ENCODE results near the gene MS4A6E. TPM values are rescaled to one million over a fixed set of nuclear protein-coding genes. Genes with fewer than 3 reads are reported as not detected.

MS4A6E gene
- total RNA-seq, 1 experiment from 2014 or later: not detected

DNA sequence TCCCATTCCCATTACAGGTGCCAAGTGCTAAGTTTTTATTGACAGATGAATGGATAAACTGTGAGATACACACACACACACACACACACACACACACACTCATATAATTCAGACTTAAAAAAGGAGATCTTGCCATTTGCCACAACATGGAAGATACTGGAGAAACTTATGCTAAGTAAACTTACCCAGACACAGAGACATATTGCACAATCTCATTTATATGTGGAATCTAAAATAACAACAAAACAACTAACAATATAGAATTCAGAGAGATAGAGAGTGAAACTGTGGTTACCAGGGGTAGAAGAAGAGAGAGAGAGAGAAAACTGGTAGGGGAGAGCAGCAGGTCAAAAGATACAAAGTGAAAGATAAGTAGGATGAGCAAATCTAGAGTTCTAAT, 1.4 kb downstream of the MS4A6E start:
- no peak for TF ChIP-seq CTCF (IDR thresholded peaks at IDR 0.05; ENCODE audit: unreplicated experiment)
- intact Hi-C loops (cut with micrococcal nuclease; ENCODE audit: unreplicated experiment): no loop called here
- no peaks in the 10 kb centered on the region for H3K36me3 Mint-ChIP-seq (ENCODE audit: insufficient read depth, unreplicated experiment)
- H3K4me3 Mint-ChIP-seq (ENCODE audit: low read depth, unreplicated experiment): no peak overlapping the region
- no TSS peak for BruUV-seq (replicated peaks)
- H3K27me3 Mint-ChIP-seq (ENCODE audit: unreplicated experiment): no peaks in the 10 kb centered on the region
- DNase-seq: no peak
- H3K9me3 Mint-ChIP-seq (ENCODE audit: low read depth, unreplicated experiment): no peaks in the 10 kb centered on the region
- no peak overlapping the region for H3K27ac Mint-ChIP-seq (ENCODE audit: unreplicated experiment)
- CTCF ChIA-PET: no interaction called here
- no peaks in the 10 kb centered on the region for H3K4me1 Mint-ChIP-seq (ENCODE audit: low read depth, unreplicated experiment)

DNA sequence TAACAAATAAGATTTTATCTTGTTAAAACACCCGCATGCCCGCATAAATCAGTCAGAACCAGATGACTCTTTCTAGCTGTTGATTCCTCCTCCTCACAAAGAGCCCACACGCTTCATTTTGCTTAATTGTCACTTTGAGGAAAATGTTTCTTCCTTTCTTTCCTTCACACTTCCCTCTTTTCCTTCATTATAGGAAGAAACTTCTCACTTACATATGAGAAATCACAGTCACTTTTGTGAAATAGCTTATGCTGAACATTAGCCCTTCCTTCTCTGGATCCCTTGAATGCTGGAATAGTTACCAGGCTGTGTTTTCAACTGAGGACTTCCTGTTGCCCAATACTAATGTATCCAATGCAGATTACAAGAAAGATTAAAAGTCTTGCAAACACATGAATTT, 5.8 kb downstream of the MS4A6E start:
- no peak for DNase-seq
- Mint-ChIP-seq H3K9me3 (ENCODE audit: low read depth, unreplicated experiment) (no peaks in the 10 kb centered on the region), H3K4me1 (ENCODE audit: low read depth, unreplicated experiment) (no peaks in the 10 kb centered on the region), H3K4me3 (ENCODE audit: low read depth, unreplicated experiment) (no peak overlapping the region), H3K27ac (ENCODE audit: unreplicated experiment) (no peak overlapping the region), H3K27me3 (ENCODE audit: unreplicated experiment) (no peaks in the 10 kb centered on the region), H3K36me3 (ENCODE audit: insufficient read depth, unreplicated experiment) (no peaks in the 10 kb centered on the region)
- intact Hi-C loops (cut with micrococcal nuclease; ENCODE audit: unreplicated experiment): no loop called here
- no peak for TF ChIP-seq CTCF (IDR thresholded peaks at IDR 0.05; ENCODE audit: unreplicated experiment)
- no TSS peak for BruUV-seq (replicated peaks)
- CTCF ChIA-PET: no interaction called here

GRCh38 chr11:60334005-60334620, 7.1 kb downstream of the MS4A6E start:
- TF ChIP-seq CTCF (IDR thresholded peaks at IDR 0.05; ENCODE audit: unreplicated experiment): peak; percentile 70
- Mint-ChIP-seq H3K4me3 (ENCODE audit: low read depth, unreplicated experiment) (no peak overlapping the region), H3K4me1 (ENCODE audit: low read depth, unreplicated experiment) (no peaks in the 10 kb centered on the region), H3K27ac (ENCODE audit: unreplicated experiment) (no peak overlapping the region), H3K36me3 (ENCODE audit: insufficient read depth, unreplicated experiment) (no peaks in the 10 kb centered on the region), H3K9me3 (ENCODE audit: low read depth, unreplicated experiment) (no peaks in the 10 kb centered on the region), H3K27me3 (ENCODE audit: unreplicated experiment) (no peaks in the 10 kb centered on the region)
- CTCF ChIA-PET: no interaction called here
- BruUV-seq (replicated peaks): no TSS peak
- intact Hi-C loops (cut with micrococcal nuclease; ENCODE audit: unreplicated experiment): loop anchor here (2.0 kb wide), 1 partner anchor 69 kb away; no protein-coding TSS in a partner anchor
- peak; percentile 89 for DNase-seq

- DNase-seq: no peak
- Mint-ChIP-seq H3K27me3 (ENCODE audit: unreplicated experiment) (no peaks in the 10 kb centered on the region), H3K4me3 (ENCODE audit: low read depth, unreplicated experiment) (no peak overlapping the region), H3K4me1 (ENCODE audit: low read depth, unreplicated experiment) (no peaks in the 10 kb centered on the region), H3K36me3 (ENCODE audit: insufficient read depth, unreplicated experiment) (no peaks in the 10 kb centered on the region), H3K9me3 (ENCODE audit: low read depth, unreplicated experiment) (no peaks in the 10 kb centered on the region), H3K27ac (ENCODE audit: unreplicated experiment) (no peak overlapping the region)
- CTCF ChIA-PET: no interaction called here
- no TSS peak for BruUV-seq (replicated peaks)
- intact Hi-C loops (cut with micrococcal nuclease; ENCODE audit: unreplicated experiment): no loop called here
- TF ChIP-seq CTCF (IDR thresholded peaks at IDR 0.05; ENCODE audit: unreplicated experiment): no peak
Observed at GRCh38 chr11:60336767-60337391, 9.8 kb downstream of the MS4A6E start.
